Pancreas (tissue), 10 donors: ENCODE measurements around the gene WBP4. TPM values are rescaled to one million over a fixed set of nuclear protein-coding genes. Genes with fewer than 3 reads are reported as not detected.
"Not testable (repeated sequence)": the region's sequence is repeated elsewhere in the genome, so short reads cannot be mapped to it uniquely, and the experiment has no call there.

Experiments
- ATAC-seq, 4 donors: fragments of 200-7000 bp; cut with Tn5 transposase; one replicate each; pipeline versions ENCODE4 v1.8.0 to v1.9.1; 2020; ENCODE audit warnings: mild to moderate bottlenecking in 4 of 4, moderate library complexity in 4 of 4
- DNase-seq, 6 donors: peaks; one replicate each; pipeline ENCODE4 v3.0.0-alpha.2; 2020
- FAIRE-seq: peaks from 2 replicates; lab custom pipeline; 2012; peaks lifted over from hg19 to GRCh38; lab: Jason Lieb, UNC
- H3K27ac ChIP-seq, 4 donors: fragments of 200-600 bp; sonication (generic); 1 replicate in 3 of 4; 2 replicates in 1 of 4; pipeline versions ENCODE4 v1.5.0 to v1.8.0; 2020
- H3K27me3 ChIP-seq, 4 donors: fragments of 200-600 bp; one replicate each; pipeline ENCODE4 v1.8.0; 2021
- H3K36me3 ChIP-seq, 3 donors: fragments of 200-600 bp; sonication (generic) in 1 of 3; one replicate each; pipeline versions ENCODE4 v1.5.0 to v1.8.0; 2020 to 2021
- H3K4me1 ChIP-seq, 3 donors: fragments of 200-600 bp; one replicate each; pipeline ENCODE4 v1.8.0; 2021
- H3K4me3 ChIP-seq, 4 donors: fragments of 200-600 bp; sonication (generic) in 2 of 4; one replicate each; pipeline versions ENCODE4 v1.5.0 to v1.8.0; 2020 to 2021
- H3K9me3 ChIP-seq, 4 donors: fragments of 200-600 bp; one replicate each; pipeline ENCODE4 v1.8.0; 2021
- WGBS, 2 donors: extraction: QIAGEN DNeasy Blood & Tissue Kit; methylation state at CpG; one replicate each; pipeline ENCODE4 v1.1.7; 2013; 5-methylcytosine and 5-hydroxymethylcytosine counted together
- intact Hi-C, 3 donors: fragments of 100-400 bp; cut with DNase I; formaldehyde crosslinking; loops; one replicate each; pipeline versions ENCODE4 v1.11.1 to v1.14.2; 2022
- polyA plus RNA-seq, 2 donors: library from polyadenylated mRNA; stranded (reverse); fragments of 200-250 nt; gene quantifications; one replicate each; pipeline ENCODE4 v1.2.3, GENCODE V29; 2013
- total RNA-seq, 6 donors: library from RNA; stranded (reverse); fragmentation: NEBNext Ultra II Directional in 4 of 6; extraction: Animal tissue kit (Norgen Biotek cat#: 25700) in 4 of 6; gene quantifications; one replicate each; pipeline versions ENCODE4 v1.2.1 to v1.2.4, GENCODE V29; 2021 to 2023
- TF ChIP-seq, protein P1 (sequence below), 4 donors: fragments of 200-600 bp; sonication (generic) in 3 of 4; IDR thresholded peaks; one replicate each; pipeline versions ENCODE4 v1.5.0 to v1.8.0; 2021; ENCODE audit warnings: antibody characterized with exemption in 4 of 4
- donor health status: healthy with polysubstance abuse.
- donor health status: DM: no; HTN: no; CAD: no; lungs with moderate emphysema.
- donor health status: DM: no; HTN: no; CAD: no.
- donor health status: control.
- donor health status: control.
- donor health status: Bipolar disorder and iron deficiency.
- donor health status: DM: yes; HTN: yes; CAD: no.
- donor health status: DM: no; HTN: no; CAD: no.
- donor health status: DM: no; HTN: no; CAD: no.
- donor health status: DM: yes; HTN: yes; CAD: no.

The WBP4 gene
- total and polyA plus RNA-seq, 8 donors, result 2.1 to 12.2 (median 3.4) TPM

- WGBS, 2 donors, result 29 to 36% methylated on average over 2 of the region's 2 CpGs
- no peak overlapping the region for H3K27ac ChIP-seq
- TF ChIP-seq, protein P1, sequence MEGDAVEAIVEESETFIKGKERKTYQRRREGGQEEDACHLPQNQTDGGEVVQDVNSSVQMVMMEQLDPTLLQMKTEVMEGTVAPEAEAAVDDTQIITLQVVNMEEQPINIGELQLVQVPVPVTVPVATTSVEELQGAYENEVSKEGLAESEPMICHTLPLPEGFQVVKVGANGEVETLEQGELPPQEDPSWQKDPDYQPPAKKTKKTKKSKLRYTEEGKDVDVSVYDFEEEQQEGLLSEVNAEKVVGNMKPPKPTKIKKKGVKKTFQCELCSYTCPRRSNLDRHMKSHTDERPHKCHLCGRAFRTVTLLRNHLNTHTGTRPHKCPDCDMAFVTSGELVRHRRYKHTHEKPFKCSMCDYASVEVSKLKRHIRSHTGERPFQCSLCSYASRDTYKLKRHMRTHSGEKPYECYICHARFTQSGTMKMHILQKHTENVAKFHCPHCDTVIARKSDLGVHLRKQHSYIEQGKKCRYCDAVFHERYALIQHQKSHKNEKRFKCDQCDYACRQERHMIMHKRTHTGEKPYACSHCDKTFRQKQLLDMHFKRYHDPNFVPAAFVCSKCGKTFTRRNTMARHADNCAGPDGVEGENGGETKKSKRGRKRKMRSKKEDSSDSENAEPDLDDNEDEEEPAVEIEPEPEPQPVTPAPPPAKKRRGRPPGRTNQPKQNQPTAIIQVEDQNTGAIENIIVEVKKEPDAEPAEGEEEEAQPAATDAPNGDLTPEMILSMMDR (IDR thresholded peaks at IDR 0.05), result no peak
- intact Hi-C loops, result no loop called here
- H3K9me3 ChIP-seq, result no peaks in the 10 kb centered on the region
- no peak overlapping the region for H3K4me3 ChIP-seq
- no peak for DNase-seq
- H3K27me3 ChIP-seq, result no peaks in the 10 kb centered on the region
- FAIRE-seq, result no peak
- no peaks in the 10 kb centered on the region for H3K36me3 ChIP-seq
- ATAC-seq, result peak in 1 of 4 donors; percentile 18
- H3K4me1 ChIP-seq, result peaks cover 4 to 23% (median 13%) of the 10 kb centered on the region in 3 donors
Observed at GRCh38 chr13:41032691-41033376, 28.5 kb upstream of the WBP4 start.

- intact Hi-C loops, result no loop called here
- Histone ChIP-seq H3K27ac (no peak overlapping the region), H3K4me3 (no peak overlapping the region), H3K4me1 (peaks cover 4 to 23% (median 13%) of the 10 kb centered on the region in 3 donors), H3K9me3 (no peaks in the 10 kb centered on the region), H3K36me3 (no peaks in the 10 kb centered on the region), H3K27me3 (no peaks in the 10 kb centered on the region)
- WGBS, 2 donors, result 71 to 75% methylated on average over 4 of the region's 4 CpGs
- no peak for DNase-seq
- TF ChIP-seq, protein P1 (IDR thresholded peaks at IDR 0.05), result no peak
- no peak for FAIRE-seq
- ATAC-seq, result no peak
Observed at GRCh38 chr13:41034382-41034781, 26.9 kb upstream of the WBP4 start.

- Histone ChIP-seq H3K4me3 (no peak overlapping the region), H3K27me3 (no peaks in the 10 kb centered on the region), H3K4me1 (peaks cover 4 to 22% (median 13%) of the 10 kb centered on the region in 3 donors), H3K9me3 (no peaks in the 10 kb centered on the region), H3K36me3 (no peaks in the 10 kb centered on the region), H3K27ac (no peak overlapping the region)
- intact Hi-C loops, result no loop called here
- WGBS, 2 donors, result 62 to 63% methylated on average over 5 of the region's 5 CpGs
- ATAC-seq (peak in 3 of 4 donors; percentile 46 to 56 (median 54)), DNase-seq (no peak), FAIRE-seq (no peak)
- TF ChIP-seq, protein P1 (IDR thresholded peaks at IDR 0.05), result no peak
Observed at GRCh38 chr13:41034881-41035280, 26.4 kb upstream of the WBP4 start.

GRCh38 chr13:41036557-41036956 lies 24.8 kb upstream of the WBP4 start:
- H3K36me3 ChIP-seq, H3K4me3 ChIP-seq, ATAC-seq, H3K27ac ChIP-seq, H3K27me3 ChIP-seq, H3K9me3 ChIP-seq, DNase-seq, intact Hi-C loops, FAIRE-seq: not testable (repeated sequence)
- 88 to 94% methylated on average over 5 of the region's 5 CpGs for WGBS, 2 donors
- peaks cover 4 to 17% (median 9%) of the 10 kb centered on the region in 3 donors for H3K4me1 ChIP-seq

DNA sequence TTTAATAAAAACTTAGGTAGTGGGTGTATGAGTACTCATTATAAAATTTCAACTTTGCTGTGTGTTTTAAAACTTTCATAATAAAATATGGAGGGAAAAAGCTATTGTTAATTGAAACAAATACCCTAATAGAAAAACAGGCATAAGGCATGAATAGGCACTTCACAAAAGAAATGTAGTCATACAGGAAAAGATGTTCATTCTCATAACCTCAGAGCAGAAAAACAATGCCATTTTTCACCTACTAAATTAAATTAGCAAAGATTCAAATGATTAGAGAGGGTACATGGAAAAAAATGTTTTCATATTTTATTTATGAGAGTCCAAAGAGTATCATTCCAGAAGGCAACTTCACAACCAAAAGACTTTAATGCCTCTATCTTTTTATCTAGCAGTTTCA lies 21.6 kb upstream of the WBP4 start:
- intact Hi-C loops, result no loop called here
- no peak overlapping the region for H3K4me3 ChIP-seq
- no peak for DNase-seq
- no peaks in the 10 kb centered on the region for H3K27me3 ChIP-seq
- H3K9me3 ChIP-seq, result no peaks in the 10 kb centered on the region
- ATAC-seq, result no peak
- TF ChIP-seq, protein P1 (IDR thresholded peaks at IDR 0.05), result no peak
- H3K27ac ChIP-seq, result no peak overlapping the region
- peaks cover 2 to 9% (median 3%) of the 10 kb centered on the region in 3 donors for H3K4me1 ChIP-seq
- no peak for FAIRE-seq
- no peaks in the 10 kb centered on the region for H3K36me3 ChIP-seq
